Measurements from ENCODE around the gene PNMA8C. TPM values are rescaled to one million over a fixed set of nuclear protein-coding genes. Genes with fewer than 3 reads are reported as not detected.
A peak's percentile ranks its signal among the peaks of the same experiment; 100 is the strongest.
"Not testable (repeated sequence)": the region's sequence is repeated elsewhere in the genome, so short reads cannot be mapped to it uniquely, and the experiment has no call there.

PNMA8C gene
- total and polyA plus RNA-seq, 5 donors: 0.05 to 0.31 (median 0.24) TPM

- peak overlapping the region; percentile 1 for H3K27ac ChIP-seq (ENCODE audit: low read length)
- peak overlapping the region; percentile 57 for H3K4me3 ChIP-seq (ENCODE audit: low read length)
- WGBS: 5% methylated on average over 10 of the region's 10 CpGs
- intact Hi-C loops (cut with DNase I): no loop called here
- DNase-seq (no peak), ATAC-seq (peak; percentile 23 to 26)
- H3K4me1 ChIP-seq (ENCODE audit: control insufficient read depth, insufficient read depth, low read length): no peaks in the 10 kb centered on the region
- H3K9me3 ChIP-seq (ENCODE audit: control insufficient read depth, low read length): no peaks in the 10 kb centered on the region
- no peaks in the 10 kb centered on the region for H3K27me3 ChIP-seq (ENCODE audit: control insufficient read depth, insufficient read depth)
Observed at GRCh38 chr19:46426035-46426505, 2.7 kb downstream of the PNMA8C start.

- intact Hi-C loops (cut with DNase I): no loop called here
- no peak for DNase-seq
- WGBS: 65% methylated on average over 5 of the region's 5 CpGs
Observed at GRCh38 chr19:46423188-46423587, 5.5 kb downstream of the PNMA8C start.

GRCh38 chr19:46422344-46422743 is 6.4 kb downstream of the PNMA8C start:
- Histone ChIP-seq H3K27me3 (ENCODE audit: control insufficient read depth, insufficient read depth) (no peaks in the 10 kb centered on the region), H3K27ac (ENCODE audit: low read length) (no peak overlapping the region), H3K4me3 (ENCODE audit: low read length) (no peak overlapping the region), H3K4me1 (ENCODE audit: control insufficient read depth, insufficient read depth, low read length) (no peaks in the 10 kb centered on the region), H3K9me3 (ENCODE audit: control insufficient read depth, low read length) (no peaks in the 10 kb centered on the region)
- ATAC-seq: no peak
- WGBS: 73% methylated on average over 2 of the region's 2 CpGs
- DNase-seq: no peak
- intact Hi-C loops (cut with DNase I): no loop called here

More at GRCh38 chr19:46423188-46423587, 5.5 kb downstream of the PNMA8C start:
- Histone ChIP-seq H3K4me1 (ENCODE audit: control insufficient read depth, insufficient read depth, low read length) (no peaks in the 10 kb centered on the region), H3K9me3 (ENCODE audit: control insufficient read depth, low read length) (no peaks in the 10 kb centered on the region), H3K27me3 (ENCODE audit: control insufficient read depth, insufficient read depth) (no peaks in the 10 kb centered on the region), H3K27ac (ENCODE audit: low read length) (no peak overlapping the region), H3K4me3 (ENCODE audit: low read length) (no peak overlapping the region)
- ATAC-seq: no peak

- DNase-seq (no peak), ATAC-seq (no peak)
- Histone ChIP-seq H3K27me3 (ENCODE audit: control insufficient read depth, insufficient read depth) (no peaks in the 10 kb centered on the region), H3K4me3 (ENCODE audit: low read length) (no peak overlapping the region), H3K27ac (ENCODE audit: low read length) (no peak overlapping the region), H3K4me1 (ENCODE audit: control insufficient read depth, insufficient read depth, low read length) (no peaks in the 10 kb centered on the region), H3K9me3 (ENCODE audit: control insufficient read depth, low read length) (no peaks in the 10 kb centered on the region)
- intact Hi-C loops (cut with DNase I): no loop called here
- WGBS: 60% methylated on average over 7 of the region's 7 CpGs
Observed at GRCh38 chr19:46420056-46420455, 8.7 kb downstream of the PNMA8C start.

- WGBS: 22% methylated on average over 53 of the region's 53 CpGs
- DNase-seq (peak; percentile 94 to 97 (median 97)), ATAC-seq (peak; percentile 66 to 76)
- intact Hi-C loops (cut with DNase I); H3K9me3 ChIP-seq (ENCODE audit: control insufficient read depth, low read length); H3K27me3 ChIP-seq (ENCODE audit: control insufficient read depth, insufficient read depth); H3K4me1 ChIP-seq (ENCODE audit: control insufficient read depth, insufficient read depth, low read length): not testable (repeated sequence)
- peak overlapping the region; percentile 48 for H3K4me3 ChIP-seq (ENCODE audit: low read length)
- peak overlapping the region; percentile 37 for H3K27ac ChIP-seq (ENCODE audit: low read length)
Observed at GRCh38 chr19:46415804-46416709, 12.7 kb downstream of the PNMA8C start.

GRCh38 chr19:46414899-46415298 is 13.8 kb downstream of the PNMA8C start:
- intact Hi-C loops (cut with DNase I); DNase-seq; H3K4me1 ChIP-seq (ENCODE audit: control insufficient read depth, insufficient read depth, low read length): not testable (repeated sequence)

GRCh38 chr19:46413262-46414031 is 15.3 kb downstream of the PNMA8C start, which contains the start of gene CCDC8:
Gene CCDC8, minus strand, starts transcription at chr19:46413564. Its CDS starts 754 bp downstream, at chr19:46412810.
- Histone ChIP-seq H3K27ac (ENCODE audit: low read length) (peak within 1 kb of the TSS; percentile 80), H3K27me3 (ENCODE audit: control insufficient read depth, insufficient read depth) (no peaks in the 10 kb centered on the region), H3K4me3 (ENCODE audit: low read length) (peak within 1 kb of the TSS; percentile 54), H3K9me3 (ENCODE audit: control insufficient read depth, low read length) (no peaks in the 10 kb centered on the region), H3K4me1 (ENCODE audit: control insufficient read depth, insufficient read depth, low read length) (peaks cover 4% of the 10 kb centered on the region)
- ATAC-seq (peak; percentile 93 to 94), DNase-seq (peak; percentile 90 to 96 (median 95))
- WGBS: 9% methylated on average over 46 of the region's 46 CpGs
- intact Hi-C loops (cut with DNase I): no loop called here

More at GRCh38 chr19:46414899-46415298, 13.8 kb downstream of the PNMA8C start:
- not testable (repeated sequence) for H3K4me3 ChIP-seq (ENCODE audit: low read length); H3K27ac ChIP-seq (ENCODE audit: low read length); H3K27me3 ChIP-seq (ENCODE audit: control insufficient read depth, insufficient read depth); ATAC-seq; H3K9me3 ChIP-seq (ENCODE audit: control insufficient read depth, low read length)
- 97% methylated on average over 22 of the region's 22 CpGs for WGBS

GRCh38 chr19:46412650-46413261 is 16.0 kb downstream of the PNMA8C start:
- 7% methylated on average over 29 of the region's 29 CpGs for WGBS
- H3K4me3 ChIP-seq (ENCODE audit: low read length): peak overlapping the region; percentile 54
- ATAC-seq (no peak), DNase-seq (peak in 1 of 3 donors; percentile 54)
- H3K4me1 ChIP-seq (ENCODE audit: control insufficient read depth, insufficient read depth, low read length): peaks cover 6% of the 10 kb centered on the region
- intact Hi-C loops (cut with DNase I): no loop called here
- no peaks in the 10 kb centered on the region for H3K27me3 ChIP-seq (ENCODE audit: control insufficient read depth, insufficient read depth)
- H3K27ac ChIP-seq (ENCODE audit: low read length): peak overlapping the region; percentile 80
- no peaks in the 10 kb centered on the region for H3K9me3 ChIP-seq (ENCODE audit: control insufficient read depth, low read length)

- no peak for ATAC-seq
- DNase-seq: peak in 2 of 3 donors; percentile 61 to 66
- WGBS: 27% methylated on average over 54 of the region's 54 CpGs
- Histone ChIP-seq H3K4me1 (ENCODE audit: control insufficient read depth, insufficient read depth, low read length) (peaks cover 6% of the 10 kb centered on the region), H3K27ac (ENCODE audit: low read length) (peak overlapping the region; percentile 80), H3K4me3 (ENCODE audit: low read length) (peak overlapping the region; percentile 54), H3K9me3 (ENCODE audit: control insufficient read depth, low read length) (no peaks in the 10 kb centered on the region), H3K27me3 (ENCODE audit: control insufficient read depth, insufficient read depth) (no peaks in the 10 kb centered on the region)
- intact Hi-C loops (cut with DNase I): no loop called here
Observed at GRCh38 chr19:46411925-46412649, 16.6 kb downstream of the PNMA8C start.
